H9 (cell line): ENCODE measurements around the gene BACE2. TPM values are rescaled to one million over a fixed set of nuclear protein-coding genes. Genes with fewer than 3 reads are reported as not detected.

ENCODE experiments used
- DNase-seq: peaks from one replicate; pipeline ENCODE4 v3.0.0-alpha.2; 2017
- H2AFZ ChIP-seq: one replicate; pipeline ENCODE4 v1.6.1; 2013; ENCODE audit warnings: mild to moderate bottlenecking, low read length, control low read depth, moderate library complexity
- H2AK5ac ChIP-seq: 2 replicates; pipeline ENCODE4 v1.6.1; 2013; ENCODE audit warnings: low read length, control low read depth, mixed read lengths; ENCODE audit not compliant: insufficient read length
- H2BK120ac ChIP-seq: one replicate; pipeline ENCODE4 v1.6.1; 2013; ENCODE audit warnings: low read depth, mild to moderate bottlenecking, low read length, control low read depth, inconsistent platforms; ENCODE audit not compliant: poor library complexity, severe bottlenecking
- H2BK12ac ChIP-seq: 2 replicates; pipeline ENCODE4 v1.6.1; 2013; ENCODE audit warnings: low read length, control low read depth, mixed read lengths, low read depth; ENCODE audit not compliant: insufficient read length
- H2BK15ac ChIP-seq: 2 replicates; pipeline ENCODE4 v1.6.1; 2013; ENCODE audit warnings: low read depth, low read length, control low read depth
- H2BK20ac ChIP-seq: one replicate; pipeline ENCODE4 v1.6.1; 2013; ENCODE audit warnings: low read depth, mild to moderate bottlenecking, low read length, control low read depth, inconsistent platforms; ENCODE audit not compliant: poor library complexity, severe bottlenecking
- H2BK5ac ChIP-seq: 2 replicates; pipeline ENCODE4 v1.6.1; 2013; ENCODE audit warnings: low read length, control low read depth, mixed read lengths; ENCODE audit not compliant: insufficient read length
- H3K14ac ChIP-seq: 2 replicates; pipeline ENCODE4 v1.6.1; 2013; ENCODE audit warnings: low read length, control low read depth; ENCODE audit not compliant: insufficient read depth
- H3K18ac ChIP-seq: 2 replicates; pipeline ENCODE4 v1.6.1; 2013; ENCODE audit warnings: low read depth, mild to moderate bottlenecking, mixed read lengths, low read length, control low read depth; ENCODE audit not compliant: insufficient read length
- H3K23ac ChIP-seq: 2 replicates; pipeline ENCODE4 v1.6.1; 2013; ENCODE audit warnings: low read length, control low read depth, mixed read lengths, low read depth; ENCODE audit not compliant: insufficient read length
- H3K23me2 ChIP-seq: 2 replicates; pipeline ENCODE4 v1.6.1; 2013; ENCODE audit warnings: low read depth, mild to moderate bottlenecking, mixed read lengths, low read length, control low read depth; ENCODE audit not compliant: insufficient read length, poor library complexity, severe bottlenecking
- H3K27ac ChIP-seq: 2 replicates; pipeline ENCODE4 v1.5.1; 2013; ENCODE audit warnings: low read length, control low read depth, mixed read lengths, low read depth; ENCODE audit not compliant: insufficient read length
- H3K27me3 ChIP-seq: 2 replicates; pipeline ENCODE4 v1.6.1; 2013; ENCODE audit warnings: low read length, control low read depth, inconsistent platforms; ENCODE audit not compliant: insufficient read depth
- H3K4ac ChIP-seq: 2 replicates; pipeline ENCODE4 v1.6.1; 2013; ENCODE audit warnings: low read depth, mild to moderate bottlenecking, control low read depth, inconsistent platforms, low read length, moderate library complexity
- H3K4me1 ChIP-seq: 2 replicates; pipeline ENCODE4 v1.6.1; 2013; ENCODE audit warnings: low read length, control low read depth, inconsistent platforms; ENCODE audit not compliant: insufficient read depth
- H3K4me2 ChIP-seq: 2 replicates; pipeline ENCODE4 v1.6.1; 2013; ENCODE audit warnings: low read length, control low read depth, mixed read lengths; ENCODE audit not compliant: insufficient read length, insufficient read depth
- H3K56ac ChIP-seq: 2 replicates; pipeline ENCODE4 v1.6.1; 2013; ENCODE audit warnings: low read depth, mild to moderate bottlenecking, mixed read lengths, low read length, control low read depth; ENCODE audit not compliant: insufficient read length
- H3K79me1 ChIP-seq: 2 replicates; pipeline ENCODE4 v1.6.1; 2013; ENCODE audit warnings: low read depth, mild to moderate bottlenecking, moderate library complexity, low read length, control low read depth, inconsistent platforms; ENCODE audit not compliant: insufficient read depth, poor library complexity, severe bottlenecking
- H3K79me2 ChIP-seq: 2 replicates; pipeline ENCODE4 v1.6.1; 2013; ENCODE audit warnings: low read length, control low read depth, inconsistent platforms; ENCODE audit not compliant: insufficient read depth
- H3K9ac ChIP-seq: 2 replicates; pipeline ENCODE4 v1.6.1; 2013; ENCODE audit warnings: low read length, control low read depth, mixed read lengths; ENCODE audit not compliant: insufficient read length; ENCODE audit errors: extremely low read depth
- H3K9me3 ChIP-seq: one replicate; pipeline ENCODE4 v1.6.1; 2013; ENCODE audit warnings: low read depth, low read length, inconsistent platforms; ENCODE audit not compliant: control insufficient read depth
- H3T11ph ChIP-seq: one replicate; pipeline ENCODE4 v1.6.1; 2013; ENCODE audit warnings: mild to moderate bottlenecking, low read length, control low read depth, inconsistent platforms
- H4K20me1 ChIP-seq: one replicate; pipeline ENCODE4 v1.6.1; 2013; ENCODE audit not compliant: control insufficient read depth, insufficient read length, insufficient read depth
- H4K5ac ChIP-seq: 2 replicates; pipeline ENCODE4 v1.6.1; 2013; ENCODE audit warnings: low read depth, mild to moderate bottlenecking, mixed read lengths, low read length, control low read depth; ENCODE audit not compliant: insufficient read length
- H4K8ac ChIP-seq: replicated peaks from 2 replicates; pipeline ENCODE4 v1.6.1; 2013; ENCODE audit warnings: low read length, control low read depth, mixed read lengths, low read depth; ENCODE audit not compliant: insufficient read length
- H4K91ac ChIP-seq: 2 replicates; pipeline ENCODE4 v1.6.1; 2013; ENCODE audit warnings: low read depth, mild to moderate bottlenecking, moderate library complexity, mixed read lengths, low read length, control low read depth; ENCODE audit not compliant: insufficient read length
- H3K27ac Mint-ChIP-seq, 3 experiments: 2 replicates in 2 of 3; 3 replicates in 1 of 3; pipeline ENCODE4 v1.8.0; 2020 to 2021; ENCODE audit warnings: mixed read lengths in 3 of 3, mild to moderate bottlenecking in 1 of 3, moderate library complexity in 1 of 3
- H3K27me3 Mint-ChIP-seq: 2 replicates; pipeline ENCODE4 v1.8.0; 2021; ENCODE audit warnings: low read depth, mild to moderate bottlenecking, moderate library complexity, mixed read lengths
- H3K36me3 Mint-ChIP-seq, 3 experiments: 2 replicates in 2 of 3; 3 replicates in 1 of 3; pipeline ENCODE4 v1.8.0; 2020 to 2021; ENCODE audit warnings: low read depth in 3 of 3, mixed read lengths in 3 of 3; ENCODE audit not compliant: insufficient read depth in 1 of 3
- H3K4me1 Mint-ChIP-seq, 2 experiments: 2 replicates each; pipeline ENCODE4 v1.8.0; 2020; ENCODE audit warnings: mixed read lengths in 2 of 2
- H3K4me3 Mint-ChIP-seq, 2 experiments: 2 replicates in 1 of 2; 3 replicates in 1 of 2; pipeline ENCODE4 v1.8.0; 2020 to 2021; ENCODE audit warnings: mild to moderate bottlenecking in 2 of 2, mixed read lengths in 2 of 2, moderate library complexity in 1 of 2
- H3K9me3 Mint-ChIP-seq, 2 experiments: 2 replicates in 1 of 2; 3 replicates in 1 of 2; pipeline ENCODE4 v1.8.0; 2020; ENCODE audit warnings: mild to moderate bottlenecking in 2 of 2, mixed read lengths in 2 of 2, moderate library complexity in 1 of 2
- CTCF ChIP-seq: fragments of 200-600 bp; sonication (generic); conservative IDR thresholded peaks from 3 replicates; pipeline ENCODE4 v1.8.0; 2021; ENCODE audit warnings: antibody characterized with exemption, mild to moderate bottlenecking
- WGBS: extraction: QIAGEN DNeasy Blood & Tissue Kit; methylation state at CpG from one replicate; pipeline ENCODE4 v1.1.7; 2013; ENCODE audit warnings: missing lambda C conversion rate, low lambda C conversion rate, mixed read lengths; ENCODE audit not compliant: insufficient read length; ENCODE audit errors: extremely low coverage; 5-methylcytosine and 5-hydroxymethylcytosine counted together
- total RNA-seq: library from RNA; stranded (reverse); gene quantifications from 2 replicates; pipeline ENCODE4 v1.2.1, GENCODE V29; 2021

The BACE2 gene
- total RNA-seq, 1 experiment from 2014 or later, result 8.0 TPM

- no peak overlapping the region for H2BK120ac ChIP-seq
- H2BK20ac ChIP-seq, result no peak overlapping the region
- peaks cover 7% of the 10 kb centered on the region for H3K23me2 ChIP-seq
- H2AK5ac ChIP-seq, result no peak overlapping the region
- no peak overlapping the region for H2BK12ac ChIP-seq
- H3K14ac ChIP-seq, result no peak overlapping the region
- H2BK15ac ChIP-seq, result no peak overlapping the region
- H4K20me1 ChIP-seq, result no peaks in the 10 kb centered on the region
- H2BK5ac ChIP-seq, result no peak overlapping the region
- no peak overlapping the region for H3K9ac ChIP-seq
- no peak overlapping the region for H2AFZ ChIP-seq
- H3K79me1 ChIP-seq, result no peaks in the 10 kb centered on the region
- Mint-ChIP-seq H3K27ac (no peak overlapping the region), H3K4me3 (no peak overlapping the region; a peak in 1 of 5 replicates), H3K36me3 (no peaks in the 10 kb centered on the region; a peak in 2 of 7 replicates), H3K4me1 (peaks cover 11 to 12% of the 10 kb centered on the region in 2 experiments), H3K9me3 (no peaks in the 10 kb centered on the region), H3K27me3 (peaks cover 78% of the 10 kb centered on the region)
- H3K56ac ChIP-seq, result no peak overlapping the region
- WGBS, result no CpG with 5 or more reads among the region's 11 CpGs
- H3T11ph ChIP-seq, result no peak overlapping the region
- no peak overlapping the region for H3K27ac ChIP-seq
- H3K9me3 ChIP-seq, result no peaks in the 10 kb centered on the region
- no peak overlapping the region for H4K5ac ChIP-seq
- no peak for DNase-seq
- H3K23ac ChIP-seq, result no peak overlapping the region
- no peak overlapping the region for H4K91ac ChIP-seq
- H3K79me2 ChIP-seq, result no peaks in the 10 kb centered on the region
- H3K18ac ChIP-seq, result no peak overlapping the region
- H3K27me3 ChIP-seq, result peaks cover 6% of the 10 kb centered on the region; the same call in 1 of the 2 replicates
- no peak overlapping the region for H3K4me2 ChIP-seq
- H4K8ac ChIP-seq, result no peak overlapping the region
- TF ChIP-seq CTCF, result no peak
- H3K4me1 ChIP-seq, result no peaks in the 10 kb centered on the region
- H3K4ac ChIP-seq, result no peak overlapping the region
Measured at GRCh38 chr21:41164981-41165655, 2.8 kb upstream of the BACE2 start.
